Upper lobe of left lung (tissue), 4 donors: Measurements from ENCODE around the gene ELL2.

Experiments
- POLR2A ChIP-seq, 4 donors: fragments of 450-650 bp; IDR thresholded peaks; one replicate each; pipeline ENCODE4 v1.5.1; 2016 to 2017; ENCODE audit warnings: antibody characterized with exemption in 4 of 4, mild to moderate bottlenecking in 2 of 4
- POLR2AphosphoS5 ChIP-seq, 2 donors: sonication (generic); formaldehyde crosslinking; IDR thresholded peaks; one replicate each; pipeline ENCODE4 v1.5.1; 2017; ENCODE audit warnings: antibody characterized with exemption in 2 of 2
- TF ChIP-seq, protein P1 (sequence below), 6 experiments: fragments of 450-650 bp in 4 of 6; fragments of 200-600 bp in 2 of 6; sonication (generic) in 2 of 6; IDR thresholded peaks; one replicate each; pipeline ENCODE4 v1.5.1; 2016 to 2019; ENCODE audit warnings: antibody characterized with exemption in 6 of 6

DNA sequence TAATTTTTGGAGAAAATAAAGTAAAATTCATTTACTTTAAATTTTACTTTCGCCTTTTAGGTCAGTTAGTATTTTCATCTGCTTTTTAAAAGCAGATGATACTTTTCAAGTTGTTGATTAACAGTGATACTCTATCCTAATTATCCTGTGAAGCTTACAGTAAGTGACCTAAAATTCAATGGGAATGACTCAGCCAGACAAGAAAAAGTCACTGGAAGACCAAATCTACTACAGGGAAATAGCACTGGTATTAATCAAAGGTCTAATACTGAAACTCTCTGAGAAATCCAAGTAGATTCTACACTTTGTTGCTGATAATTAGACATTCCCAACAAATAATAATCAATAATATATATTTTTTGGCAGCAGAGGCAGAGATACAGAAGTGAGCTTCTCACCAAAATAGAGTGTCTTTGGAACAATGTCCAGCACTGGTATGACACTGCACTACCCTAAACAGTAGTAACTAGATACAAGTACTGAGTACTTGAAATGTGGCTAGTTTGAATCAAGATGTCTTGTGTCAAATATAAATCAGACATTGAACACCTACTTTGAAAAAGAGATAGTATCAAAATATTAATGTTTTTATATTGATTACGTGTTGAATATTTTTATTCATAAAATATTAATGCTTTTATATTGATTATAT, 22.8 kb upstream of the ELL2 start:
- TF ChIP-seq, protein P1, sequence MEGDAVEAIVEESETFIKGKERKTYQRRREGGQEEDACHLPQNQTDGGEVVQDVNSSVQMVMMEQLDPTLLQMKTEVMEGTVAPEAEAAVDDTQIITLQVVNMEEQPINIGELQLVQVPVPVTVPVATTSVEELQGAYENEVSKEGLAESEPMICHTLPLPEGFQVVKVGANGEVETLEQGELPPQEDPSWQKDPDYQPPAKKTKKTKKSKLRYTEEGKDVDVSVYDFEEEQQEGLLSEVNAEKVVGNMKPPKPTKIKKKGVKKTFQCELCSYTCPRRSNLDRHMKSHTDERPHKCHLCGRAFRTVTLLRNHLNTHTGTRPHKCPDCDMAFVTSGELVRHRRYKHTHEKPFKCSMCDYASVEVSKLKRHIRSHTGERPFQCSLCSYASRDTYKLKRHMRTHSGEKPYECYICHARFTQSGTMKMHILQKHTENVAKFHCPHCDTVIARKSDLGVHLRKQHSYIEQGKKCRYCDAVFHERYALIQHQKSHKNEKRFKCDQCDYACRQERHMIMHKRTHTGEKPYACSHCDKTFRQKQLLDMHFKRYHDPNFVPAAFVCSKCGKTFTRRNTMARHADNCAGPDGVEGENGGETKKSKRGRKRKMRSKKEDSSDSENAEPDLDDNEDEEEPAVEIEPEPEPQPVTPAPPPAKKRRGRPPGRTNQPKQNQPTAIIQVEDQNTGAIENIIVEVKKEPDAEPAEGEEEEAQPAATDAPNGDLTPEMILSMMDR (IDR thresholded peaks at IDR 0.05): no peak
- TF ChIP-seq POLR2AphosphoS5 (IDR thresholded peaks at IDR 0.05) (no peak), POLR2A (IDR thresholded peaks at IDR 0.05) (no peak)
